NB4 (cell line): Measurements from ENCODE around the gene RNF187.

Experiments used
- DNase-seq: peaks from one replicate; pipeline ENCODE4 v3.0.0; 2010; ENCODE audit warnings: low read depth
- H3K4me3 ChIP-seq: one replicate; pipeline ENCODE4 v1.5.1; 2011; ENCODE audit warnings: mild to moderate bottlenecking, low read depth, low read length, moderate library complexity
- MYC ChIP-seq: IDR thresholded peaks from 2 replicates; pipeline ENCODE4 v1.6.1; 2011; ENCODE audit warnings: low read depth, low read length
- POLR2A ChIP-seq: IDR thresholded peaks from 2 replicates; pipeline ENCODE4 v1.6.1; 2011; ENCODE audit warnings: mild to moderate bottlenecking; ENCODE audit not compliant: insufficient read length; ENCODE audit errors: extremely low read depth
- TF ChIP-seq, protein P1 (sequence below): IDR thresholded peaks from 2 replicates; pipeline ENCODE4 v1.6.1; 2011; ENCODE audit warnings: low read depth, low read length
- TF ChIP-seq, protein P2 (sequence below): IDR thresholded peaks from one replicate; pipeline ENCODE4 v1.5.1; 2012; ENCODE audit warnings: low read depth, low read length

Gene RNF187

DNA sequence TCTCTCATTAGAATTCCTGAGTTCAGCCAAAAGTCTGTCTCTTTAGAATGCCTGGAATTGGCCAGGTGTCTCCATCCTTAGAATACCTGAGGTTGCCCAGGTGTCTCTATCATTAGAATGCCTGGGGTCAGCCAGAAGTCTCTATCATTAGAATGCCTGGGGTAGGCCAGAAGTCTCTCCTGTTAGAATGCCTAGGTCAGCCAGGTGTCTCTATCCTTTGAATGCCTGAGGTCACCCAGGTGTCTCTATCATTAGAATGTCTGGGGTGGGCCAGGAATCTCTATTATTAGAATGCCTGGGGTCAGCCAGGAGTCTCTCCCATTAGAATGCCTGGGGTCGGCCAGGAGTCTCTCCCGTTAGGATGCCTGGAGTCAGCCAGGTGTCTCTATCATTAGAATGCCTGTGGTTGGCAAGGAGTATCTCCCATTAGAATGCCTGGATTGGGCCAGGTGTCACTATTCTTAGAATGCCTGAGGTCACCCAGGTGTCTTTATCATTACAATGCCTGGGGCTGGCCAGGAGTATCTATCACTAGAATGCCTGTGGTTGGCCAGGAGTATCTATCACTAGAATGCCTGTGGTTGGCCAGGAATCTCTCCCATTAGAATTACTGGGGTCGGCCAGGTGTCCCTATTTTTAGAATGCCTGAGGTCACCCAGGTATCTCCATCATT, 43.0 kb downstream of the RNF187 start:
- TF ChIP-seq, protein P1, sequence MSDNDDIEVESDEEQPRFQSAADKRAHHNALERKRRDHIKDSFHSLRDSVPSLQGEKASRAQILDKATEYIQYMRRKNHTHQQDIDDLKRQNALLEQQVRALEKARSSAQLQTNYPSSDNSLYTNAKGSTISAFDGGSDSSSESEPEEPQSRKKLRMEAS: no peak
- TF ChIP-seq, protein P2, sequence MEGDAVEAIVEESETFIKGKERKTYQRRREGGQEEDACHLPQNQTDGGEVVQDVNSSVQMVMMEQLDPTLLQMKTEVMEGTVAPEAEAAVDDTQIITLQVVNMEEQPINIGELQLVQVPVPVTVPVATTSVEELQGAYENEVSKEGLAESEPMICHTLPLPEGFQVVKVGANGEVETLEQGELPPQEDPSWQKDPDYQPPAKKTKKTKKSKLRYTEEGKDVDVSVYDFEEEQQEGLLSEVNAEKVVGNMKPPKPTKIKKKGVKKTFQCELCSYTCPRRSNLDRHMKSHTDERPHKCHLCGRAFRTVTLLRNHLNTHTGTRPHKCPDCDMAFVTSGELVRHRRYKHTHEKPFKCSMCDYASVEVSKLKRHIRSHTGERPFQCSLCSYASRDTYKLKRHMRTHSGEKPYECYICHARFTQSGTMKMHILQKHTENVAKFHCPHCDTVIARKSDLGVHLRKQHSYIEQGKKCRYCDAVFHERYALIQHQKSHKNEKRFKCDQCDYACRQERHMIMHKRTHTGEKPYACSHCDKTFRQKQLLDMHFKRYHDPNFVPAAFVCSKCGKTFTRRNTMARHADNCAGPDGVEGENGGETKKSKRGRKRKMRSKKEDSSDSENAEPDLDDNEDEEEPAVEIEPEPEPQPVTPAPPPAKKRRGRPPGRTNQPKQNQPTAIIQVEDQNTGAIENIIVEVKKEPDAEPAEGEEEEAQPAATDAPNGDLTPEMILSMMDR: no peak
- no peak for TF ChIP-seq MYC
- no peak for TF ChIP-seq POLR2A
- no peak overlapping the region for H3K4me3 ChIP-seq
- DNase-seq: no peak

DNA sequence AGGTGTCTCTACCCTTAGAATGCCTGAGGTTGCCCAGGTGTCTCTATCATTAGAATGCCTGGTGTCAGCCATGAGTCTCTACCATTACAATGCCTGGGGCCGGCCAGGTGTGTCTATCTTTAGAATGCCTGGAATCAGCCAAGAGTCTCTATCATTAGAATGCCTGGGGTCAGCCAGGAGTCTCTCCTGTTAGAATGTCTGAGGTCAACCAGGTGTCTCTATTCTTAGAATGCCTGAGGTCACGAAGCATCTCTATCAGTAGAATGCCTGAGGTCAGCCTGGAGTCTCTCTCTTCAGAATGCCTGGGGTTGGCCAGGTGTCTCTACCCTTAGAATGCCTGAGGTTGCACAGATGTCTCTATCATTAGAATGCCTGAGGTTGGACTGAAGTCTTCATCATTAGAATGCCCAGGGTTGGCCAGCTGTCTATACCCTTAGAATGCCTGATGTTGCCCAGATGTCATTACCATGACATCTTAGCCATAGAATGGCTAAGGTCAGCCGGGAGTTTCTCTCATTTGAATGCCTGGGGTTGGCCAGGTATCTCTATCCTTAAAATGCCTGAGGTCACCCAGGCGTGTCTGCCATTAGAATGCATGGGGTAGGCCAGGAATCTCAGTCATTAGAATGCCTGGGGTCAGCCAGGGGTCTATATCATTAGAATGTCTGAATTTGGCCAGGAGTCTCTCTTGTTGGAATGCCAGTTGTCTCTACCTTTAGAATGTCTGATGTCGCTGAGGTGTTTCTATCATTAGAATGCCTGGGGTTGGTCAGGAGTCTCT, 44.0 kb downstream of the RNF187 start:
- no peak for DNase-seq
- no peak overlapping the region for H3K4me3 ChIP-seq
- TF ChIP-seq, protein P1: no peak
- no peak for TF ChIP-seq POLR2A
- TF ChIP-seq, protein P2: no peak
- no peak for TF ChIP-seq MYC

DNA sequence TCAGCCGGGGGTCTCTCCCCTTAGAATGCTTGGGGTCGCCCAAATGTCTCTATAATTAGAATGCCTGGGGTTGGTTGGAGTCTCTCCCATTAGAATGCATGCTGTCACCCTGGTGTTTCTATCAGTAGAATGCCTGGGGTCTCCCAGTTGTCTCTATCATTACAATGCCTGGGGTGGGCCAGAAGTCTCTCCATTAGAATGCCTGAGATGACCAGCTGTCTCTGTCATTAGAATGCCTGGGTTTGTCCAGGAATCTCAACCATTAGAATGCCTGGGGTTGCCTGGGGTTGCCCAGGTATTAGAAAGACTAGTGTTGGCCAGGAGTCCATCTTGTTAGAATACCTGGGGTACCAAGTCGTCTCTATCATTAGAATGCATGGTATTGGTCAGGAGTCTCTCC, 51.6 kb downstream of the RNF187 start:
- no peak for DNase-seq
- no peak for TF ChIP-seq MYC
- no peak overlapping the region for H3K4me3 ChIP-seq

DNA sequence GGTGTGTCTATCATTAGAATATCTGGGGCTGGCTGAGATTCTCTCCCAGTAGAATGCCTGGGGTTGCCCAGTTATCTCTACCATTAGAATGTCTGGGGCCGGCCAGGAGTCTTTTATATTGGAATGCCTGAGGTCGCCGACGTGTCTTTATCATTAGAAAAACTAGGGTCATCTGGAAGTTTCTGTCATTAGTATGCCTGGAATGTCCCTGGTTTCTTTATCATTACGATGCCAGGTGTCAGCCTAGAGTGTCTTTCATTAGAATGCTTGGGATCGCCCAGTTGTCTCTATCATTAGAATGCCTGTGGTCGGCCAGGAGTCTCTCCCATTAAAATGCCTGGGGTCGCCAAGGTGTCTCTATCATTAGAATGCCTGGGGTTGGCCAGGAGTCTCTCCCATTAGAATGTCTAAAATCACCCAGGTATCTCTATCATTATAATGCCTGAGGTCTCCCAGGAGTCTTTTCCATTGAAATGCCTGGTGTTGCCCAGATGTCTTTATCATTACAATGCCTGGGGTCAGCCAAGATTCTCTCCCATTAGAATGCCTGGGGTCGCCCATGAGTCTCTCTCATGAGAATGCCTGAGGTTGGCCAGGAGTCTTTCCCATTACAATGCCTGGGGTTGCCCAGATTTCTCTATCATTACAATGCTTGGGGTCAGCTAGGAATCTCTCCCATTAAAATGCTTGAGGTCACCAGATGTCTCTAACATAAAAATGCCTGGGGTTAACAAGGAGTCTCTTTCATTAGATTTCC, 53.2 kb downstream of the RNF187 start:
- TF ChIP-seq, protein P1: no peak
- no peak for TF ChIP-seq POLR2A
- no peak for TF ChIP-seq MYC
- TF ChIP-seq, protein P2: no peak
- no peak for DNase-seq
- H3K4me3 ChIP-seq: no peak overlapping the region

DNA sequence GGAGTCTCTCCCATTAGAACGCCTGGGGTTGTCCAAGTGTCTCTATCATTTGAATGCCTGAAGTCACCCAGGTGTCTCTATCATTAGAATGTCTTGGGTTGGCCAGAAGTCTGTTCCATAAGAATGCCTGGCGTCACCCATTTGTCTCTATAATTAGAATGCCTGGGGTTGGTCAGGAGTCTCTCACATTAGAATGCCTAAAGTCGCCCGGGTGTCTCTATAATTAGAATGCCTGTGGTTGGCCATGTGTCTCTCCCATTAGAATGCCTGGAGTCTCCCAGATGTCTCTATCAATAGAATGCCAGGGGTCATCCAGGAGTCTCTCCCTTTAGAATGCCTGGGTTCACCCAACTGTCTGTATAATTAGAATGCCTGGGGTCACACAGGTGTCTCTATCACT, 54.5 kb downstream of the RNF187 start:
- no peak for DNase-seq
- TF ChIP-seq, protein P1: no peak

DNA sequence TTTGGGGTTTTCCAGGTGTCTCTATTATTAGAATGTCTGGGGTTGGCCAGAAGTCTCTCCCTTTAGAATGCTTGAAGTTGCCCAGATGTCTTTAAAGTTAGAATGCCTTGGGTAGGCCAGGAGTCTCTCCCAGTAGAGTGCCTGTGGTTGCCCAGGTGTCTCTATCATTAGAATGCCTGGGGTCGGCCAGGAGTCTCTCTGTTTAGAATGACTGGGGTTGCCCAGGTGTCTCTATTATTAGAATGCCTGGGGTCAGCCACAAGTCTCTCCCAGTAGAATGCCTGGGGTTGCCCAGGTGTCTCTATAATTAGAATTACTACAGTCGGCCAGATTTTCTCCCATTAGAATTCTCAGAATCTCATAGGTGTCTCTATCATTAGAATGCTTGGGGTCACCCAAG, 55.2 kb downstream of the RNF187 start:
- DNase-seq: no peak
- no peak overlapping the region for H3K4me3 ChIP-seq
- TF ChIP-seq POLR2A: no peak
- TF ChIP-seq, protein P2: no peak
- TF ChIP-seq MYC: no peak
- TF ChIP-seq, protein P1: no peak

More for the DNA sequence above, 54.5 kb downstream of the RNF187 start:
- H3K4me3 ChIP-seq: no peak overlapping the region
